GM21526 (cell line): ENCODE data around the gene PLEKHG5.

Source experiments
- ATAC-seq: cut with Tn5 transposase; IDR thresholded peaks from one replicate; pipeline ENCODE4 v1.9.1; 2021; ENCODE audit warnings: moderate library complexity; ENCODE audit not compliant: unreplicated experiment, low FRiP score

PLEKHG5 gene, protein sequence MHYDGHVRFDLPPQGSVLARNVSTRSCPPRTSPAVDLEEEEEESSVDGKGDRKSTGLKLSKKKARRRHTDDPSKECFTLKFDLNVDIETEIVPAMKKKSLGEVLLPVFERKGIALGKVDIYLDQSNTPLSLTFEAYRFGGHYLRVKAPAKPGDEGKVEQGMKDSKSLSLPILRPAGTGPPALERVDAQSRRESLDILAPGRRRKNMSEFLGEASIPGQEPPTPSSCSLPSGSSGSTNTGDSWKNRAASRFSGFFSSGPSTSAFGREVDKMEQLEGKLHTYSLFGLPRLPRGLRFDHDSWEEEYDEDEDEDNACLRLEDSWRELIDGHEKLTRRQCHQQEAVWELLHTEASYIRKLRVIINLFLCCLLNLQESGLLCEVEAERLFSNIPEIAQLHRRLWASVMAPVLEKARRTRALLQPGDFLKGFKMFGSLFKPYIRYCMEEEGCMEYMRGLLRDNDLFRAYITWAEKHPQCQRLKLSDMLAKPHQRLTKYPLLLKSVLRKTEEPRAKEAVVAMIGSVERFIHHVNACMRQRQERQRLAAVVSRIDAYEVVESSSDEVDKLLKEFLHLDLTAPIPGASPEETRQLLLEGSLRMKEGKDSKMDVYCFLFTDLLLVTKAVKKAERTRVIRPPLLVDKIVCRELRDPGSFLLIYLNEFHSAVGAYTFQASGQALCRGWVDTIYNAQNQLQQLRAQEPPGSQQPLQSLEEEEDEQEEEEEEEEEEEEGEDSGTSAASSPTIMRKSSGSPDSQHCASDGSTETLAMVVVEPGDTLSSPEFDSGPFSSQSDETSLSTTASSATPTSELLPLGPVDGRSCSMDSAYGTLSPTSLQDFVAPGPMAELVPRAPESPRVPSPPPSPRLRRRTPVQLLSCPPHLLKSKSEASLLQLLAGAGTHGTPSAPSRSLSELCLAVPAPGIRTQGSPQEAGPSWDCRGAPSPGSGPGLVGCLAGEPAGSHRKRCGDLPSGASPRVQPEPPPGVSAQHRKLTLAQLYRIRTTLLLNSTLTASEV

DNA sequence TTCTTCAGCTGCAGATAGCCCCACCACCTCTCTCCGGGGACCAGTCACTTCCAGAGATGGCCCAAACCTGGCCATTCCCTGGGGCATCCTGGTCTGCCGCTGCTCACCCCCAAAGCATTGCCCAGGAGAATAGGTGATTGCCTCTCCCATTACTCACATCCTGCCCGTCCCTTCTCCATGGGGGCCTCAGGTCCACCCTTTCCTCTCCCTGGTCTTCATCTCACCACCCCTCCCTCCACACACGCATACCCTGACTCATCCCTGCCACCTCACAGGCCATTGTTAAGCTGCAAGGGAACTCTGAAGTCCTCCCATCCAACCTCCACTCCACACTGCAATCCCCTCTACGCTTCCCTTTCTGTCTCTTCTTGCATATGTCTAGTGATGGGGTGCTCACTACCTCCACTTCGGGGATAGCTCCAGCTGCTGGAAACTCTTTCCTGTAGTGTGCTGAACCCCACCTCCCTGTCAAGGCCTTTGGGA is at the start of gene PLEKHG5:
PLEKHG5 (minus strand) TSS at position 188 of the 483 bp plus-strand sequence. CDS start 14,096 bp downstream, outside the sequence.
- ATAC-seq = no peak

DNA sequence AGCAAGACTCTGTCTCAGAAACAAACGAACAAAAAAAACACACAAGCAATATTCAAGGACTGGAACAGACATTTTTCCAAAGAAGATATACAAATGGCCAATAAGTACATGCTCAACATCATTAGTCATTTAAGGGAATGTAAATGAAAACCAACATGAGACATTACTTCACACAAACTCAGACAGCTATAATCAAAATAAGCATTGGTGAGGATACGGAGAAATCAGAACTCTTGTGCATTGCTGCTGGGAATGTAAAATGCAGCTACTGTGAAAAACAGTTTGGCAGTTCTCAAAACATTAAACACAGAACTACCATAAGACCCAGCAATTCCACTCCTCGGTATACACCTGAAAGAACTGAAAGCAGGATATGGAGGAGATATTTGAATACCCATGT is 47.5 kb upstream of the PLEKHG5 start:
- no peak for ATAC-seq

DNA sequence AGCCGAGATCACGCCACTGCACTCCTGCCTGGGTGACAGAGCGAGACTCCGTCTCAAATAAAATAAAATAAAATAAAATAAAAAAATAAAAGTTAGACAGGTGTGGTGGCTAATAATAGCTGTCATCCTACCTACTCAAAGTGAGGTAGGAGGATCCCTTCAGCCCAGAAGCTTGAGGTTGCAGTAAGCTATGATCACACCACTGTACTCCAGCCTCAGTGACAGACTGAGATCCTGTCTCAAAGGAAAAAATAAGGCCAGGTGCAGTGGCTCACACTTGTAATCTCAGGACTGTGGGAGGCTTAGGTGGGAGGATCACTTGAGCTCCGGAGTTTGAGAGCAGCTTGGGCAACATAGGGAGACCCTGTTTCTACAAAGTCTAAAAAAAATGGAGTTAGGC is 44.8 kb upstream of the PLEKHG5 start:
- no peak for ATAC-seq

DNA sequence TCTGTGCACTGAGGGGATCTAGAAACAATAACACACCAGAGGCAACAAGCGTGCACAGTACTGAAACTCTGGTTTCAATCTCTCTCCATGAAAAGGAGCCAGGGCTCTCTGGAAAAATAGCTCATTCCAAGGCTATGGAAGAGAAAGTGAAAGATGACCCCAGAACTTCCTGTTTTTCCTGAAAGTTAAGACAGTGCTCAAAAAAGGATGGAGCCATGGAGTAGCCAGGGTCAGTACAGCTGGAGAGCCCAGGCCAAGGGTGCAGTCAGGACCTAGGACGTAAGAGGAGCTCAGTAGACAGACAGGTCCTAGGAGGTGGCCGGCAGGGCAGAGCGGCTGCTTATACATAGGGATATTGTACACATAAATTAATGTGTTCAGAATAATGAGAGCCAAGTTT is 43.7 kb upstream of the PLEKHG5 start:
- no peak for ATAC-seq

DNA sequence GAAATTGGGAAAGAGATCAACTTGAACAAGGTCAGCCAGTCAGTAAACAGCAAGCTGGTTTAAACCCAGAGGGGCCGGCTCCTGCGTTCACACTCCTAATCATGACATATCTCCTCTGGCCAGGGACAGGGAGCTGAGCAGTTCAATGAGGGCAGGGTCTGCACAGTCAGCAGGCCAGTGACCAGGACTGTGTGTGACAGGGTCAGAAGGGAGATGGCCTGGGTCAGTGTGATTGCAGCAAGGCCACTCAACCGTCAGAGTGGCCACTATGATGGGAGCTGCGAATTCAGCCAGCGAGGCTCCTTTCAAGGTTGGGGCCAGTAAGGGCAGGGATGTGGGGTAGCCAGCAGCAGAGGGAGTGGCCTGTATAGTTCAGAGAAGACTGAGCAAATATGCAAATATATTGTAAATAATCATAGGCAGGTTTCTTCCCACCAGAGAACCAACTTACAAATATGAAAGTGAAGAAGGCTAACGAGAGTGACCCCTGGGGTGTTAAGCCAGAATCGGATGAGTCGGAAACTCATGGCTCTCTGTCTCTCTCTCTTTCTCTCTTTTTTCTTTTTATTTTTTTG is 42.9 kb upstream of the PLEKHG5 start:
- ATAC-seq = no peak

DNA sequence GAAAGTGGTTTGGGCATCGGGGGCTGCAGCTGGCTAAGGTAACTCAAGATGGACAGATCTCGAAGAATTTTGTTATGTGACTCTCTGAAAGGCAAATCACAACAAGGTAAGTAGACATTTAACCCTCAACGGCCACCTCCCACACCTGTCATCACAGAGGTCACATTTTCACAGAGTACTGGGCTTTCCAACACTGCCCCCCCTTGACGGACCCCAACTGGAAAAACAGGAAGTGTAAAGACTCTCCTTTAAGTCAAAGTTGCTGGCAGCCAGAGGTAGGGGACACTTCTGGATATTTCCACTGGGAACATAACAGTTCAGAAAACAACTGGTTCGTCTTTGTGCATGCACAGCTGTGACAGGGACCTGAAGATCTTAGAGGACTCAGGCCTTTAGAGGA is 40.5 kb upstream of the PLEKHG5 start:
- no peak for ATAC-seq

DNA sequence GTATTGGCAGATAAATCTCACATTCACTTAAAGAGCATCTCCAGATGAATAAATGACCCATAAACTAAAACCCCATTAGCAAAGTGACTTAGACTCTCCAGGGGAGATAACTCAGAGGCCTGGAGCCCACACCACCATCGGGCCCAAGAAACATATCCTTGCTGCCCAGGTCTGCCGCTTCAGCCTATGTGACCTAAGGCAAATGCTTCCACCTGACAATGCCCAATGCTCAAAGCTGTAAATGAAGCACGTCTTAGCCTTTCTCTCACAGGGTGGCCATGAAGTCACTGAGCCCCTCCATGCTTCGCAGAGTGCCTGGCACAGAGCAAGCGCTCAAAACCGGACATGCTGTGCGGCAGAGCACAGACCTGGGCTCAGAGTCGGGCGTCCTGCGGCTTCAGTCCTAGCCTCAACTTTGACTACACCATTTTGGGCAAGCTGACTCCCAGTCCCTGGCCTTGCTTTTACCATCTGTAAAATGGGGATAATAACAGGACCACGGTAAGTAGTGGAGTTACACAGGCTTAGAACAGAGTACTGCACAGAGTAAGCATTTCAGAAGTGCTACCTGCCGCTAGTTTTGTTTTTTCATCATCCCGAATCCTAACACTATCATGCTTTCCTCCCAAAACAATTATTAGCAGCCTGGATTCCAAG is 39.2 kb upstream of the PLEKHG5 start:
- no peak for ATAC-seq

DNA sequence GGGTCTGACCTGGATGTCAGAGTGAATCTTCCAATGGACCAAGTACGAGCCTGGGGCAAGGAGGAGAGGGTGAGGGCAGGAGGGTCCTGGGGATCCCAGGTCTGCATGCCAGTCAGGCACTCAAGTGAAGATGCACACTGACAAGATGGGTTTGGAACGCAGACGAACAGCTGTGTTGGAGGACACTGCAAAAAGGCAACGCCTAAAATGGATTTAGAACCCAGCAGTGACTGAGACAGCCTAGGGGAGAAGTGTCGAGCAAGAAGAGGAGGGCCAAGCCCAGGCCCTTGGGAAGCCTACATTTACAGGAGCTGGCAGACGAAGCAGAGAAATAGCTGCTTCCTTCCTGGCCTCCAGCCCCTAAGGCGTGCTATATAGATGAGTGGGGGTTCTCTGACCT is 37.0 kb upstream of the PLEKHG5 start:
- no peak for ATAC-seq

DNA sequence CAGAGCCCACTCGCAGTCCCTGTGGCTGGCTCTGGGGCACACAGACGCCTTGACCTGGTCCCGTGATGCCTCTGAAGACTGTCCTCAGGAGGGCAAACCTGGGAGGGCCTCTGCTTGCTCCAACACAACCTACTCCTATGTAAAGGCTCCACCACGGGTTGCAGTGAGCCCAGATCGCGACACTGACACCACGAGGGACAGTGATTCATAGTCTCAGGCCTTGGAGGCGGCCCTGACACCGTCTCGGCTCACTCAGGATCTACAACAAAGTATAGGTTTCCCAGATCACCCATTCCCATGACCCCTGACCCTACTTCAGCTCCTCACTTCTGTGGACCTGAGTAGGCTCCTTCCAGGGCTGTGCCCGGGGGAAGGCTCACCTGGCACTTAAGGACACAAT is 34.8 kb upstream of the PLEKHG5 start:
- no peak for ATAC-seq

DNA sequence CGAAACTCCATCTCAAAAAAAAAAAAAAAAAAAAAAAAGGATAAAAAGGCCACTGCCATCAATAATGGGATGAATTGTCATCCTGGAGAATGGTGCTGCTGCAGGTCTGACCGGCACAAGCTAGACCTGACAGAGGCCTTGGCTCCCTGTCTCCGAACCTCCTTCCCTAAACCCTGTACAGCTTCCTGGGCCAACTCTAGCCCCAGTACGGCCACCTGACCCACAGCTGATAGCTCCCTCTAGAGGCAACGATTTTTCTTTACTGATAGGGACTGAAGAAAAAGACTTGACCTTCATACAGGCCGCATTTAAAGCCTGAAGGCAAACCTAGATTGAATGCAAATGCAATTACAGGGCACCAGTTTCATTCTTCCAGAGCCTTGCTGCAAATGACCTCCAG is 32.1 kb upstream of the PLEKHG5 start:
- ATAC-seq = no peak

DNA sequence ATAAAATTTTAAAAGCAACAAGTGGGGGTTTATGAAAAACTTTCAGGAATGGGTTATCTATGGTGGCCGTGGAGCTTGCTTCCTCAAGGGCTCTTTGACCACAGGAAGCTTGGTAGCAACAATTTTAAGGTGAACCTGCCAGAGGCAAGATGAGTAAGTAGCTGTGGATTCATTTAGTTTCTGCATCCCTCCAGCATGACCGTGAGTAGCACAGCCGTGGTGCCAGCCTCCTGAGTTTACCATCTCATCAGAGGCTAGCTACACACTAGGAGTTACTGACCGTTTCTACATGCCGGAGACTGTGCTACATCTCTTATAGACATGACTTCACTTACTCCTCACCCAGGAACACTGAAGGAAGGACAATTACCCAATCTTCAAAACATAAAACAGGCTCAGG is 30.1 kb upstream of the PLEKHG5 start:
- no peak for ATAC-seq

DNA sequence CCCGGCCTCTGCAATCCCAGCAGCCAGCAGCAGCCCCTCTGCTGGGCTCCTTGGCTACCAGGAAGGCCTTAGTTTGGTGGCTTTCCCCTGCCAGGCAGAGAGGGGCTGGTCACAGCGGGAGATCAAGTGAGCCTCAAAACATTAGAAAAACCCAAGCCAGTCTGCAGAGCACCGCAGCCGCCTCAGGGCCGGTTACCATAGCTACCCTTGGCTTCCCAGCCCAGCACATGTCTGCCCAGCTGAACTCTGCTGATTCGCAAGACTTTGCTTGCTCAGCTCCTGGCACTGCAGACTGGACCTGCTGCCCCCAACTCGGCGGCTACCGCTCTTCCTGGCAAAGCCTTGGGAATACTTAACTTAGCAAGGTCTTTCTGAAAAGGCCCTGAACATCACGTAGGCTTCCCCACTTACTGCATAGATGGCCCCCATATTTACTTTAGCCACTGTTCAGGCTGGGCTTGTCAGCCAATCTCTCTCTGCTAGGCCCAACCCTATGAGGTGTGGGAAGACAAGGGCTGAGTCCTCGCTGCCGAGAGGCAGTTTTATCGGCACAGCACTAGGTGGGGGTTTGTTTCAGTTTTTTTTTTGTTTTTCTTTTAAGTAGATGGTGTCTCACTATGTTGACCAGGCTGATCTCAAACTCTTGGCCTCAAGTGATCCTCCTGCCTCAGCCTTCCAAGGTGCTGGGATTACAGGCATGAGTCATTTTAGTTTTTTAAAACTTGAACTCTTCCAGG is 28.6 kb upstream of the PLEKHG5 start:
- ATAC-seq = no peak

DNA sequence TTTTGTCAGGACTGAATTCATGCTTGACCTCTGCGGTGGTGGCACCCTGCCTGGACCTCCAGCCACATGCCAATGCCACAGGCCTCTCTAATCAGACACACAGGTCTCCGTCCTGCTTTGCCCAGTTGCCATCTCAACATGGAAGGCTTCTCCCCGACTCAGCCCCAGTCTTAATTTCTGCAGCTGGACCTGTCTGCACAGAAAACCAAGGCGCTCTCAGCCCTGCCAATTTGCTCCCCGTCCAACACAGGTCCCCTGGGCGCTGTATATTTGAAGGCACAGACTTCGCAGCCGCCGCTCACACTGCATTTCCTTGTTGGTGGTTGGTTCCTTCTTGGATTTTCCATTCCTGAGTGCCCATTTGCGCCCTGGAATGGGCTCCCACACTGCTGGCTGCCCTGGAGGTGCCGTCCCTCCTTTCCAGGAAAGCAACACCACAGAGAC is 28.0 kb upstream of the PLEKHG5 start:
- no peak for ATAC-seq

DNA sequence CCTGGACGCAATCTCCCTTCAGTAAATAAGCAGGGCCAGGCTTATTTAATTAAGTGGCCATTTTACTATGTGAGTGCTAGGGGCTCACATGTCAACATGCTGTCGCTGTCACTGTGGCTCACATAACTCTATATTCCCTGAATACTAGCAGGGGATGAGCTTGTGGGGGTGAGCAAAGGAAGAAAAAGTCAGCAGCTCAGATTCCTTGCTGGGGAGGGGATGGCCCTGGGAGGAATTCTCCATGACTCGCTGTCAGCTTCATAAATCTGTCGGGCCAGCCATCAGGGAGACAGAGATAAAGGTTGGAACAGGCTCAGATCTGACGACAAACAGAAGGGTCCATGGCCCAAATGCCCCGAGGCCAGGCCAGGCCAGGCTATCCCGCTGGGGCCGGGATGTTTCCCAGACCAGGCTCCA is 26.0 kb upstream of the PLEKHG5 start:
- ATAC-seq = no peak

DNA sequence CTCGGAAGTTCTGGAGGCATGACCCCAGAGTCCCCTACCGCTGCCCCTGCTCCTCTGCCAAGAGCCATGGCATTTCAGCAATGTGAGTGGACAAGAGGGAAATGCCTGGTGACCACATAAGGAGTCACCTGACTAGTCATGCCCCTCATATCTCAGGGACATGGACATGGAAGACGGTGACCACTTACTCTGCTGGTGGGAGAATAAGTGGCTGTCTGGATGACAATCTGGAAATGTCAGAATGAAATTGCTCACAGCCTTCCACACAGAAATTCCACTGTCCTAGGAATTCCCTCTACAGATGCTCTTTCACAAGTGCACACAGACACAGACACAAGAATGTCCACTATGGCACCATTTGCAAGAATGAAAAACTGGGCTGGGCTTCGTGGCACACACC is 24.3 kb upstream of the PLEKHG5 start:
- no peak for ATAC-seq

DNA sequence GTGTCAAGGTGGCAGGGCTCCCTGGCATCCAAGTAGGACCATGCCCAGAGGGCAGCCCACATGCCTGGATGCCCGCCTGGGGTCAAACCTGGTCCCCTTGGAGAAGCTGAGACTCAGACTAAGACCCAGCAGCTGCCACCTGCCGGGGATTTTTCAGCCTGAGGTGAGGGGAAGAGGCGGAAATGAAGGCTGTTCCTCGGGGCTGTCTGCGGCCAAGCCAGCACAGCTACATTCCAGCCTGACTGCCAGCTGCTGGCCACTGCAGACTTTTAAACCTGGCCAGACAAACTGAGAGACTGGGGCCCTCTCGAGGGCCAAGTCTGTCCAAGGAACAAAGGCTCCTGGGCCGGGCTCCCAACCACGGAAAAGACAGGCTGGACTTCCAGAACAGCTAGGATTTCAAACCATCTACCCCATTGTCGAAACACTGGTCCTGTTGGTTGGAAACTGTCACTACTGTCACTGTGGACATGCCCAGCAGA is 21.9 kb upstream of the PLEKHG5 start:
- ATAC-seq = no peak

DNA sequence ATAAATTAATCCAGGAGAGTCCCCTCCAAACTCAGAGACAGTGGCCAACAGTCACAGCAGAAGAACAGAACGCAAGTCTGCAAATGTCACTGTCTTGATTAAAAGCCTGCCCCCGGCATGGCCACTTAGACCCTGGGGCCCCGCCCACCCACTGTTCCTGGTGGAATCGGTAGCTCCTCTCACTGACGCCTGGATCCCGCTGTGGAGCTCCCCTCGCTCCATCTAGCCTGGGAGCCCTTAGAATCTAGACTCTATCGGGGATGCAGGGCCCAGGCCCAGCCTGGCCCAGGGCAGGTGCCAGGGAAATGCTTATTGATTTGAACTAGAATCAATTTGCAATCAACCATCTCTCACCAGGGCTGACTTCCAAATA is 21.4 kb upstream of the PLEKHG5 start:
- no peak for ATAC-seq

DNA sequence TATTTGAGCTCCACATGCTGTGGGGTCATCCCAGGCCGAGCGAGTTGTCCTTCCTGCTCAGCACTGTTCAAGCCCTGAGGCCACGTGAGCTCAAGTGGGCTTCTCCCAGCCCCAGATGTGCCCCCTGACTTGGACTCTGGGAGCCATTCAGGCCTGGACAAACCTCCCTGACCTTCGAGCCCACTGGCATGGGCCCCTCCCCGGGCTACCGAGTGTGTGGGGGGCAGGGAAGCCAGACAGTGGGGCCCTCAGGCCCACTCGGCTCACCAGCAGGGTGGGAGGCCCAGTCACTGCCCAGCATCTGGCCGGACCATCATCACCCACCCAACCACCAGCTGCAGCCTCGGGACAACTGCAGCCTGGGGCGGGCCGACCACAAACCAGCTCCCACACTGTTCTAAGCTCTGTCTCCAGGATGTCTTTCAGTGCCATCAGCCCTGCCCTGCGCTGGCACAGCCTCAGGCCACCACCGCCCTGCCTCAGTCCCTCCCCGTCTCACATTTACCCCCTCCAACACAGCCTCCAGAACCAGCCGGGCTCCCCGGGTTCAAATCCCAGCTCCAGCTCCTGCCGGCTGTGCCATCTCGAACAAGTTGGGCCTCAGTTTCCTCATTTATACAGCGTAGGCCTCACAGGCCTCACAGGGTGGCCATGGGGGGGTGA is 20.9 kb upstream of the PLEKHG5 start:
- no peak for ATAC-seq
